A673 (cell line): ENCODE results near the gene CPM.

Source experiments
- EZH2 ChIP-seq: fragments of 200-600 bp; sonication (generic); IDR thresholded peaks from 2 replicates; pipeline ENCODE4 v1.6.1; 2017; ENCODE audit warnings: borderline replicate concordance, low read depth, mild to moderate bottlenecking, mixed read lengths, antibody characterized with exemption, low read length; ENCODE audit not compliant: poor library complexity, severe bottlenecking
- TF ChIP-seq, protein P1 (sequence below): fragments of 300-800, 200-600 bp; sonication (generic); conservative IDR thresholded peaks from 2 replicates; pipeline ENCODE4 v1.5.1; 2017; ENCODE audit warnings: low read depth, mild to moderate bottlenecking, antibody characterized with exemption, low read length, moderate library complexity, mixed read lengths

GRCh38 chr12:68970951-68971350 is 38.0 kb upstream of the CPM start:
- TF ChIP-seq, protein P1, sequence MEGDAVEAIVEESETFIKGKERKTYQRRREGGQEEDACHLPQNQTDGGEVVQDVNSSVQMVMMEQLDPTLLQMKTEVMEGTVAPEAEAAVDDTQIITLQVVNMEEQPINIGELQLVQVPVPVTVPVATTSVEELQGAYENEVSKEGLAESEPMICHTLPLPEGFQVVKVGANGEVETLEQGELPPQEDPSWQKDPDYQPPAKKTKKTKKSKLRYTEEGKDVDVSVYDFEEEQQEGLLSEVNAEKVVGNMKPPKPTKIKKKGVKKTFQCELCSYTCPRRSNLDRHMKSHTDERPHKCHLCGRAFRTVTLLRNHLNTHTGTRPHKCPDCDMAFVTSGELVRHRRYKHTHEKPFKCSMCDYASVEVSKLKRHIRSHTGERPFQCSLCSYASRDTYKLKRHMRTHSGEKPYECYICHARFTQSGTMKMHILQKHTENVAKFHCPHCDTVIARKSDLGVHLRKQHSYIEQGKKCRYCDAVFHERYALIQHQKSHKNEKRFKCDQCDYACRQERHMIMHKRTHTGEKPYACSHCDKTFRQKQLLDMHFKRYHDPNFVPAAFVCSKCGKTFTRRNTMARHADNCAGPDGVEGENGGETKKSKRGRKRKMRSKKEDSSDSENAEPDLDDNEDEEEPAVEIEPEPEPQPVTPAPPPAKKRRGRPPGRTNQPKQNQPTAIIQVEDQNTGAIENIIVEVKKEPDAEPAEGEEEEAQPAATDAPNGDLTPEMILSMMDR: no peak
- no peak for TF ChIP-seq EZH2
